Uterine smooth muscle cell (primary cell): ENCODE measurements around the gene MAGI3. TPM values are rescaled to one million over a fixed set of nuclear protein-coding genes. Genes with fewer than 3 reads are reported as not detected.

Experiments used
- total RNA-seq: library from RNA; depleted of rRNA; stranded (reverse); fragments of >200 nt; gene quantifications from 2 replicates; pipeline ENCODE4 v1.2.3, GENCODE V29; 2014

Gene MAGI3
- total RNA-seq: 11.9 and 13.6 TPM in 2 replicates

GRCh38 chr1:113389953-113390834, at the start of gene MAGI3:
Gene MAGI3, plus strand, starts transcription at chr1:113390515. Its CDS starts 519 bp downstream, at chr1:113391034.

